ENCODE results near the gene ATOSA.

ATOSA gene

GRCh38 chr15:52681441-52681840, 2.3 kb upstream of the ATOSA start:
- no peak for DNase-seq

GRCh38 chr15:52680761-52681160, 1.6 kb upstream of the ATOSA start:
- DNase-seq = no peak

- DNase-seq = no peak
Observed at GRCh38 chr15:52680041-52680391, 828 bp upstream of the ATOSA start.

- peak; percentile 63 for DNase-seq
Observed at GRCh38 chr15:52678468-52679231, 538 bp downstream of the ATOSA start.

- peak; percentile 57 for DNase-seq
Observed at GRCh38 chr15:52677593-52678467, 1.4 kb downstream of the ATOSA start.

GRCh38 chr15:52674831-52675230, 4.4 kb downstream of the ATOSA start:
- no peak for DNase-seq

GRCh38 chr15:52673734-52674133, 5.5 kb downstream of the ATOSA start:
- no peak for DNase-seq

GRCh38 chr15:52673312-52673711, 5.9 kb downstream of the ATOSA start:
- DNase-seq = no peak

- no peak for DNase-seq
Observed at GRCh38 chr15:52672661-52673060, 6.5 kb downstream of the ATOSA start.

GRCh38 chr15:52670087-52670486, 9.1 kb downstream of the ATOSA start:
- DNase-seq = no peak

- DNase-seq = no peak
Observed at GRCh38 chr15:52668133-52668532, 11.1 kb downstream of the ATOSA start.

GRCh38 chr15:52667597-52667996, 11.6 kb downstream of the ATOSA start:
- DNase-seq = no peak

- no peak for DNase-seq
Observed at GRCh38 chr15:52663536-52664294, 15.5 kb downstream of the ATOSA start.

GRCh38 chr15:52661909-52662308, 17.3 kb downstream of the ATOSA start:
- no peak for DNase-seq

GRCh38 chr15:52660192-52660591, 19.0 kb downstream of the ATOSA start:
- no peak for DNase-seq

GRCh38 chr15:52658955-52659354, 20.2 kb downstream of the ATOSA start:
- DNase-seq = peak; percentile 42

GRCh38 chr15:52657338-52657737, 21.9 kb downstream of the ATOSA start:
- DNase-seq = no peak

- DNase-seq = no peak
Observed at GRCh38 chr15:52656412-52656811, 22.8 kb downstream of the ATOSA start.

- no peak for DNase-seq
Observed at GRCh38 chr15:52653431-52653964, 25.7 kb downstream of the ATOSA start.

GRCh38 chr15:52652984-52653383, 26.2 kb downstream of the ATOSA start:
- no peak for DNase-seq

GRCh38 chr15:52652286-52652685, 26.9 kb downstream of the ATOSA start:
- DNase-seq = no peak

GRCh38 chr15:52651868-52652267, 27.3 kb downstream of the ATOSA start:
- peak; percentile 33 for DNase-seq

- no peak for DNase-seq
Observed at GRCh38 chr15:52651114-52651513, 28.1 kb downstream of the ATOSA start.

Measured in activated naive CD4-positive, alpha-beta T cell treated with Interleukin-2 at 50 U/mL for 16 hours (primary cell).